RKO (cell line): Measurements from ENCODE around the gene MDM2.

Experiments
- DNase-seq: peaks from one replicate; pipeline ENCODE4 v3.0.0-alpha.2; 2016; ENCODE audit warnings: low spot score

Gene MDM2

DNA sequence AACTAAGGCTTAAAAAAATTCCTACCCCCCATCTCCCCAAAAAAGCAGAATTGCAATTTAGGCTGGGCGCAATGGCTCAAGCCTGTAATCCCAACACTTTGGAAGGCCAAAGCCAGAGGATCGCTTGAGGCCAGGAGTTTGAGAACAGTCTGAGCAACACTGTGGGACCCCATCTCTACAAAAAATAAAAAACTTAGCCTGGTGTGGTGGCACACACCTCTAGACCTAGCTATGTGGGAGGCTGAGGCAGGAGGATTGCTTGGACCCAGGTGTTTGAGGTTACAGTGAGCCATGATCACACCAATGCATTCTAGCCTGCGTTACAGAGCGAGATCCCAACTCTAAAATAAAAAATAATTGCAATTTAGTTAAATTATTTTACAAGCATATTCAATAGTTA is 70.9 kb downstream of the MDM2 start:
- no peak for DNase-seq

- DNase-seq: no peak
Measured at GRCh38 chr12:68880660-68881325, 72.8 kb downstream of the MDM2 start.

GRCh38 chr12:68882251-68882964 is 74.4 kb downstream of the MDM2 start:
- no peak for DNase-seq

- DNase-seq: no peak
Measured at GRCh38 chr12:68883151-68883550, 75.2 kb downstream of the MDM2 start.

GRCh38 chr12:68884251-68884650 is 76.3 kb downstream of the MDM2 start:
- no peak for DNase-seq

- no peak for DNase-seq
Measured at GRCh38 chr12:68885381-68885780, 77.4 kb downstream of the MDM2 start.

- no peak for DNase-seq
Measured at GRCh38 chr12:68886636-68887572, 78.9 kb downstream of the MDM2 start.

DNA sequence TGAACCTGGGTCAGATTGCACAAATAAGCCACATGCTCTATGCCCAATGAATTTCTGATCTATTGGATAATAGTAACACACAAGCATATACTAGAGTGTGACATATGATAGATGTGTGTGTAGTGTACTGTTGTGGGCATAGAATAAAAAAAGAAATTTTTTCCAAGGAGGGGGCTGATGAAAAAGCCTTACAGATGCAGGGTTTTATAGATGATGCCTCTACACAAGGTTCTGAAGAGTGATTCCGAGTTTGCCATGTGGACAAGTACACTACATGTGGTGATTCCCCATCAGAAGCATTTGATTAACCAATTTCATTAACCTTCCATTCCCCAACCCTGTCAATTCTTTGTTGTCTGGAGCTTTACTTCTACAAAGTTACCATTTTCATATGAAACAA is 79.7 kb downstream of the MDM2 start:
- no peak for DNase-seq

GRCh38 chr12:68888243-68888642 is 80.3 kb downstream of the MDM2 start:
- no peak for DNase-seq

- DNase-seq: no peak
Measured at GRCh38 chr12:68890701-68891113, 82.7 kb downstream of the MDM2 start.

GRCh38 chr12:68891141-68891540 is 83.2 kb downstream of the MDM2 start:
- DNase-seq: no peak

DNA sequence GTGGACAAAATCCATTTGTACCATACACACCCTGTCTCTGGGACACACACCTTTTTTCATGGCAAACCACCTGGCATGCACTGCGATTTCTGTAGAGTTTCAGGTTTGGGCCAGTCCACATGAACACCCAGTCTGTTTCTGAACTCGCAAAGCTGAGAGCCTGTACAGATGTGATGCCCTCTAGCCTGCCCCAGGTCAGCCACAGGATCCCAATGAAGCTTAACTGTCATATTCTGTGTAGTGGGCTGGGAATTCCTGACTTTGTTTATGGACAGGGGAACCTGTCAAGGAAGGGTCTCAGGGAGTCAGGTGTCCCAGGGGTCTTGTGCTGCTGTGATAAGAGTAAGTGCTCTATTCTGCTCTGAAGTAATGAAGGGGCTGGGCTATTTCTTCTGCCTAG is 85.2 kb downstream of the MDM2 start:
- DNase-seq: no peak

GRCh38 chr12:68893741-68894140 is 85.8 kb downstream of the MDM2 start:
- no peak for DNase-seq

- no peak for DNase-seq
Measured at GRCh38 chr12:68894276-68894855, 86.4 kb downstream of the MDM2 start.

DNA sequence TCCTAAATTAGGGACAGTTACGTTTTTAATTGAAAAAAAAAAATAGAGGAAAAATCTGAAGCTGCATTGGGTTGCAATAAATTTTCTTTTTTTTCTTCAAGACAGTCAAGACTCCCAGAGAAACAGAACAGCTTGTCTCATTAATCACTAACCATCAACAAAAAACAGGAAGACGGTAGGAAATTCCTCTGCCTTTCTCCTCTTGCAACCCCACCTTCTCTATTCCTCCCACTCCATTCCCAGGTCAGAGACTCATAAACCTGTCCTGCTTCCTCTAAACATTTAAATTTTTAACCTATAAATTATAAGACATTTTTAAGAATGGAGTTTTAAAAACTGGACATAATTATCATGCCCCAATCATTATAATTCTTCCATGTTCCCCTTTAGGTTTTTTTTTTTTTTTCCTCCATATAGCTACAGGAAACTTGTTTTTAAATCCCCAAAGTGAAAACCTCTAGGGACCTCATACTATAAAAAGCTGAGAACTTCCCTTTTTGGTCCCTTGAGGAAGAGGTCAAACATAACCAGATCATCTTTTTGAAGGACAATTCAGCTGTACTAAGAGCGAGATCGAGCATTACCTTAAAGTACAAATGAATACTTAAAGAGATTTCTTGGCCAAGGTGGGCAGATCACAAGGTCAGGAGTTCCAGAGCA is 89.0 kb downstream of the MDM2 start:
- no peak for DNase-seq

- DNase-seq: peak; percentile 37
Measured at GRCh38 chr12:68899251-68899771, 91.3 kb downstream of the MDM2 start.

GRCh38 chr12:68900241-68900640 is 92.3 kb downstream of the MDM2 start:
- no peak for DNase-seq
